ENCODE results near the gene SPOCK1. TPM values are rescaled to one million over a fixed set of nuclear protein-coding genes. Genes with fewer than 3 reads are reported as not detected.
"Not testable (repeated sequence)": the region's sequence is repeated elsewhere in the genome, so short reads cannot be mapped to it uniquely, and the experiment has no call there.

The SPOCK1 gene
- total RNA-seq, 1 donor from 2014 or later, result 43.4 TPM

DNA sequence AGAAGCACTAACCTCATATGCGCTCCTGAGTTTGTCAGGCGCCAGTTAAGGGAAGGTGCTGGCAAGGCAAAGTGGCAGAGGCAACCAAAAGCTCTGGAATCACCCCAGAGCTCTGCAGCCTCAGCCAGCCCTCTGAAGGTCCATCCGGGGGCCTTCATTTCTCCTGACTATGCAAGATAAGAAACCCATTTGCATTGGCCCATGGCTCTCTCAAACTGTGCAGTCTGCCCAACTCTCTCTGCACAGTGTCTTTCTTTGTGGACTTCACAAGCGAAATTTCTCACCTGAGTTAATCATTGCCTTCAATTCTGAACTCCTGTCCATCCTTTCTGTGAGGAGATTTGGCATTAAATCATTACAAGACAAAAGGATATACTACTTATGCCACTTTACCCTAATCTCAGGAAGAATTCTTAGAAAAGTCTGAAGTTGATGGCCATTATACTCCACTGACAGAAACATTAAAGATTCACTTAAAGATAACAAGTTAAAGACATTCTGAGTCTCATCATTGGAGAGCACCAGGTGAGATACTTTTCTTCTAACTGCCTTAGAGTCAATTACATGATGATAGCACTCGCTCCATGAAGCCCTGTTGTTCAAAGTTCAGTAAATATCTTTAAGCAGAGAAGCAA, 235.6 kb downstream of the SPOCK1 start:
- intact Hi-C loops (cut with DNase I), result no loop called here
- DNase-seq (ENCODE audit: low spot score), result no peak

DNA sequence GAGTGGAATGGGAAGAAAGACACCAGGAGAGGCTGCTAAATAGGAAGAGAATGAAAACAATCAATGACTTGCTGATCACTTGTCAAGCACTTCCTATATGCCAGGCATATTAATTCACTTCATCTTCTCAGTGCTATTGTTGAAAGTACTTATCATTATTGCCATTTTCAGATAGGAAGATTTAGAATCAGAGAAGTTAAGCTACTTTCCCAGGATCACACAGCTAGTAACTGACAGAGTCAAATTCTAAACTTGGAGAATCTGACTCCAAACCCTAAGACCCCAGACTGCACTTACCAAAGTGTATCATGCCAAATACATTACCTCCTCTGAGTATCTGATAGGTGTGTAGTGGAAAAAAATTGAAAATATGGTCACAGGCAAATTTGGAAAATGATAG, 236.3 kb downstream of the SPOCK1 start:
- DNase-seq (ENCODE audit: low spot score), result no peak
- intact Hi-C loops (cut with DNase I), result no loop called here

DNA sequence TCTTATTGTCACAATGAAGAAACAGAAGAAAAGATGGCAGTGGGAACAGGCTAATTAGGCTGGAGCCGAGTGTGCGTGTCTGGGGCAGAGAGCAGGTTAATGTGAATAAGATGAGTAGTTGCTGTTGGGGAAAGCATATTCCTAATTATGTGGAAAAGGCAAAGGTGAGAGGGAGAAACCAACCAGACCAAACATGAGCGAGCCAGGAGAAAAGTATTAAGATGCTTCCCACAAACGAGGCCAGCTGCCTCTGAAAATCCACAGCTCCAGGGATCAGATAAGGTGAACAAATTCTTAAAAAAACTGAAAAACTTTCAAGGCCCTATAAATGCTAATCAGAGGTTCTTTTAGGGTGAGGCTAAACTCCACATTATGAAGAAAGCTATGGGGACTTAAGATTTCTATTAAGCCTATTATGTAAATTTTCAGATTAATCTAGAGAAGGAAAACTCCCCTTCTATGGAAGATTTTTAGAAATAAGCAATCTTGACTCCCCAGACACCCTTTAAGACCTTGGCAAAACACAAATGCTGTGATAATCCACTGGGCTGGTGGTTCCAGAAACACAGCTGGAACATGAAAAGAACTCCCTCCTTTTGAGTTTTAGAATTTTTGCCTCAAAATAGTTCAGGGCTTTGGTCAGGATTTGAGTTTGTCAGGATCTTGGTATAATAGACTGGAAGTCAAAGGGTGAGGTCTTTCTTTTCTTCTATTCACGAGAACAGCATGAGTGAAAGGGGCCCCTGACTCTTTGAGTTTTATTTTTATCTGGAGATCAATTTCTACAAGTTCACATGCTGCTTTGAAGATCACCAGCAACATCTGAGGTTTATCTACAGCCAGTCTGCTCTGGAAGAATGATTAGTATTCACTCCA, 238.1 kb downstream of the SPOCK1 start:
- intact Hi-C loops (cut with DNase I), result no loop called here
- no peak for DNase-seq (ENCODE audit: low spot score)

DNA sequence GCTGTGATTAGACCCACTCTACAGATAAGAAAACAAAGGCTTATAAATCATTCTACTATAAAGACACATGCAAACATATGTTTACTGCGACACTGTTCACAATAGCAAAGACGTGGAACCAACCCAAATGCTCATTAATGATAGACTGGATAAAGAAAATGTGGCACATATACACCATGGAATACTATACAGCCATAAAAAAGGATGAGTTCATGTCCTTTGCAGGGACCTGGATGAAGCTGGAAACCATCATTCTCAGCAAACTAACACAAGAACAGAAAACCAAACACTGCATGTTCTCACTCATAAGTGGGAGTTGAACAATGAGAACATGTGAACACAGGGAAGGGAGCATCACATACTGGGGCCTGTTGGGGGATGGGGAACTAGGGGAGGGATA, 240.0 kb downstream of the SPOCK1 start:
- intact Hi-C loops (cut with DNase I); DNase-seq (ENCODE audit: low spot score): not testable (repeated sequence)

DNA sequence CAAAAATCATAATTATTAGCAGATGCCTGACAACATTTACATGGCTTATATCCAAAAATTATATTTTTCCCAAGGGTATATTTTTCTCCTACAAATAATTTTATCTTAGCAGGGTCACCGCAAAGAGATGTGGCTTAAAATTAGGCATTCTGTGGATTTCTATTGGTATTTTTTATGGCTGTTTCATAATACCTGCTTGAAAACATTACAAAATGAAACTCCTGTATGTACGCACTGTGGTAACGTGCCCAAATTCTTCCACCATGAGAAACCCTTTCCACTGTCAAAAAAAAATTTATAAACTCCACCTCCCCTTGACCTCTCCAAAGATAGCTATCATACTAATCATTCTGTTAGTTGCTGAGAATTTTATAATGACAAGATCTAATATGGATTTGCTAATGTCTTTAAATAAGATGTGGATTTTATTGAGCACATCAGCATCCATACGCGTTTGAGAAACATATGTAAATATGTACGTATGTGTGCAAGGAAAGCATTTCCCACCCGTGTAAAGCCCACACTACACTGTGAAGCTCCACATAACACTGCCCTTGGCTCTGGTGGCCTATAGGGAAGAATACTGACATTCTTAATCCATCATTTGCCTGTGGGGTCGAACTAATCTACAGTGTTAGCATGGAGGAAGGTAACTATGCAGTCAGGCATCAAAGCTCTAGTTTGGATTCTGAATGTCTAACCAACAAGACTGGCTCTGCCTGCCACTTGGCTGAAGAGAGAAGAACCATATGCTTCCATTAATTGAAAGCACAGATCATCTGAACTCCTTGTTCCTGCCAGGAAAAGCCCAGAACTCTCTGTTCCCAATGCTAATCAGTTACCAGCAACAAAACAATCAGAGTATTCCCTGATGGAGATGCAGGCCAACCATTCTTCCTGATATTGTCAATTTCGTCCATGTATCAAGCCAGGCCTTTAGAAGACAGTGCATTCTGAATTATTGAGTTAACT, 244.7 kb downstream of the SPOCK1 start:
- no peak for DNase-seq (ENCODE audit: low spot score)
- intact Hi-C loops (cut with DNase I), result no loop called here

DNA sequence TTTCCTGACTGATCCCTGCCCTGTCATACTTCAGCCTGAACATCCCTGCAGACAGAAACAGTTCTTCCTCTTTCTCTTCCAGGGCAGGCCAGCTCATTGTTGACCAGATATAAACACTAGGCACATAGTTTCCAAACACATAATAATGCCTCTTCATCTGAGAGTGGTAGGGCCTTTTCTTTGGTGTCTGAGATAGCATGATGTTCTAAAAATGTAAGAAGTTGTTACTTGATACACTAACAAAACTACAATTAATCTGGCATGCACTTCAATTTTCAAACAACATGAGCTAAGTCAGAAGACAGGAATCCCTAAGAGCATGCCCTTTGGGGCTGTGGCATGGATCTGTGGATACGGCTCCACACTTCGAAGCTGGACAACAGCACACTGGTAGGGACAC, 246.6 kb downstream of the SPOCK1 start:
- intact Hi-C loops (cut with DNase I), result no loop called here
- no peak for DNase-seq (ENCODE audit: low spot score)

DNA sequence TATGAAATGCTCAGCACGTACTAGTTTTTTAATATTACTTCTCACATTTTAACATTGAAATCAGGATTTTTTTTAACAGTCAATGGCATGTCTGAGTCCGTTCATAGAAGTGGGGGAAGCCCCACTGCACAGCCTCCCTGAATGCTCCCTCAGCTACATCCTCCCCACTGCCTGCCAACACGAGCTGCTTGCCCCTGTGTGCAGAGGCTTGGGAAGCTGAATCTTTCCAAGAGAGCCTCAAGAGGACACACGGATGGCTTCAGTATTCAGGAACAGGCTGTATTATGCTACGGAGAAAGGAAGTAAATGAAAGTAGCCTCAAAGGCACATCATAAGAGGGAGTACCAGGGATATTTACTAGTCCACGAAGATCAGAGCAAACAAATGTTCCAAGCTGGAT, 248.7 kb downstream of the SPOCK1 start:
- no peak for DNase-seq (ENCODE audit: low spot score)
- intact Hi-C loops (cut with DNase I), result no loop called here

DNA sequence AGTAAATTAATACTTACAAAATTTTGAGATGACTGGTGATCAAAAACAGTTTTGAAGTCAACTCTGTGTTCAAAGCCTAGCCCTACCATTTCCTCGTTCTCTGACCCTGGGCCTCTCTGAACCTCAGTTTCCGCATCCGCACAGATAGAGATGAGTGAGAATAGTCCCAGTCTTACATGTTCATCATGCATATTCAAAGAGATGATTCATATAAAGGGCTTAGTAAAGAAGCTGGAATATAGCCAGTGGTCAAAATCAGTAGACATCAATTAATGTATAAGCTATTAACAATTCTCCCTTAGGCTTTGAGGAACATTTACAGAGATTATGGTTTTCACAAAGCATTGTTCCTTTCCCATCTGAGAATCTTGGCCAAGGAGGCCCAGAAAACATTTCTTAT, 250.6 kb downstream of the SPOCK1 start:
- intact Hi-C loops (cut with DNase I), result no loop called here
- DNase-seq (ENCODE audit: low spot score), result no peak

DNA sequence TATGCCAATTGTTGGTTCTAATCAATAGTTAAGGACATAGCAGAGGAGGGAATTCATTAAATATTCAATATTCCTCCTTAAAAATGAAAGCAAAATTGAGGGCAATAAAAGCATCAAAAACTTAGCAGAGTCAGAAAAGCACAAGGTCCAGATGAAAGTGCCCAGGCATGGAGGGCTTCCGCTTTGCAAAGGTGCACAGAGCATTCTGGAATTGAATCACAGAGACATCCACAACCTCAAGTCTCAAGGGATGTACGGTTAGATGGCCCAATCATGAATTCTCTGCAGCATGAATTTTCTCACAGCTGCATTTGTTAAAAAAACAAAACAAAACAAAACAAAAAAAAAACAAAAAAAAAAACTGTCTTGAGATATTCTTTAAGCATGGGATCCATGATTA, 253.7 kb downstream of the SPOCK1 start:
- DNase-seq (ENCODE audit: low spot score), result no peak
- intact Hi-C loops (cut with DNase I), result no loop called here

DNA sequence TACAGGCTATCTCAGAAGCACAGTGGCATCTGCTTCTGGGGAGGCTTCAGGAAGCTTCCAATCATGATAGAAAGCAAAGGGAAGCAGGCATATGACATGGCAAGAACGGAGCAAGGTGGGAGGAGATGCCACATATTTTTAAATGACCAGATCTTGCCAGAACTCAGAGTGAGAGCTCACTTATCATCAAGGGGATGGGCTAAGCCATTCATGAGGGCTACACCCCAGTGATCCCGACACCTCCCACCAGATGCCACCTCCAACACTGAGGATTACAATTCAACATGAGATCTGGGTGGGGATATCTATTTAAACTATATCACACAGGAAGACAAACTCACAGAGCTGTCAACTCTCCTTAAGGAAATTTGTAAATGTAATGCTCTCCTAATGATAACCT, 258.8 kb downstream of the SPOCK1 start:
- DNase-seq (ENCODE audit: low spot score), result no peak
- intact Hi-C loops (cut with DNase I), result no loop called here

DNA sequence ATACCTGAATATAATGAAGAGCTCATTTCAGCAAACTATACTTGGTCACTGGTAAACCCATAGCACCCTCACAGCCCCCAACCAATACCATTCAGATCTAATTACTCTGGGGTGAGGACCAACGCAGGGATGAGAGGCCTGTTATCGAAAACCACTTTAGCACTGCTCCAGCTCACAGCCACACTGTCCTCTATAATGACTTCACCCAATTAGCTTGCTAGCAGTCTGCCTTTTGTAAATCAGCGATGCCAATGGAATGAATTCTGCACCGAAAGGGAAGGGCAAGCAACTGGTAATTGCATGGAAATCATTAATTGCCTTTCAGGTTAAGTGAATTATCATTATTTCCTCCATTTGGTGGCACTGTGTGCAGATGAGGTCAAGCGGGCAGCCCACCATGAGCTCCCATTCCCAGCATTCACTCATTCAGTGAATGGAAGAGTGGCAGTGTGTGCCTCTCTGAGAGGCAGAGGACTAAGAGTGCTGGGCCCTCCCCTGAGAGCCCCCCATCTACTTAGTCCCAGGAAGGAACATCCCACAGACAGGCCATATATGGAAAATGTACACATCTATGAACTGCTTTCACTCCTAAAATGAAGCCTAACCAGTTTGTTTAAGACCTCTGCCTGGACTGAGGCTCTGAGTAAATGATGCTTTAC, 262.1 kb downstream of the SPOCK1 start:
- intact Hi-C loops (cut with DNase I), result no loop called here
- DNase-seq (ENCODE audit: low spot score), result no peak

DNA sequence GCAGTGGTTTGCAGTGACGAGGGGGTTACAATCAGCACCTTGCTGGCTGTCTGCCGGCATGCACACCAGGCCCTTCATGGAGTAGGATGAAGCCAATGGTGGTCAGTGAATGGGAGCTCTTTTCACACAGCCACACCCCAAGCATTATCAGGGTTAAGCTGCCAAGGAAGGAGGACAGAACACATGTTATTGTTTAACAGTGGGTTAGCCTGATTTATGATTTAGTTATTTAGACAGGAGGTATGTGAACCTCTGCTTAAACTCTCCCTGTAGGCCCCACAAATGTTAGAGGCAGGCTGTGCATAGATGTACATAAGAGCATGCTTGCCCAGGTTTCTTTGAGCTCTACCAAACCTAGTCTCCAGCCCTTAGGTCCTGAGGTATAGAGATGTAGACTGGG, 262.9 kb downstream of the SPOCK1 start:
- intact Hi-C loops (cut with DNase I), result no loop called here
- DNase-seq (ENCODE audit: low spot score), result no peak

DNA sequence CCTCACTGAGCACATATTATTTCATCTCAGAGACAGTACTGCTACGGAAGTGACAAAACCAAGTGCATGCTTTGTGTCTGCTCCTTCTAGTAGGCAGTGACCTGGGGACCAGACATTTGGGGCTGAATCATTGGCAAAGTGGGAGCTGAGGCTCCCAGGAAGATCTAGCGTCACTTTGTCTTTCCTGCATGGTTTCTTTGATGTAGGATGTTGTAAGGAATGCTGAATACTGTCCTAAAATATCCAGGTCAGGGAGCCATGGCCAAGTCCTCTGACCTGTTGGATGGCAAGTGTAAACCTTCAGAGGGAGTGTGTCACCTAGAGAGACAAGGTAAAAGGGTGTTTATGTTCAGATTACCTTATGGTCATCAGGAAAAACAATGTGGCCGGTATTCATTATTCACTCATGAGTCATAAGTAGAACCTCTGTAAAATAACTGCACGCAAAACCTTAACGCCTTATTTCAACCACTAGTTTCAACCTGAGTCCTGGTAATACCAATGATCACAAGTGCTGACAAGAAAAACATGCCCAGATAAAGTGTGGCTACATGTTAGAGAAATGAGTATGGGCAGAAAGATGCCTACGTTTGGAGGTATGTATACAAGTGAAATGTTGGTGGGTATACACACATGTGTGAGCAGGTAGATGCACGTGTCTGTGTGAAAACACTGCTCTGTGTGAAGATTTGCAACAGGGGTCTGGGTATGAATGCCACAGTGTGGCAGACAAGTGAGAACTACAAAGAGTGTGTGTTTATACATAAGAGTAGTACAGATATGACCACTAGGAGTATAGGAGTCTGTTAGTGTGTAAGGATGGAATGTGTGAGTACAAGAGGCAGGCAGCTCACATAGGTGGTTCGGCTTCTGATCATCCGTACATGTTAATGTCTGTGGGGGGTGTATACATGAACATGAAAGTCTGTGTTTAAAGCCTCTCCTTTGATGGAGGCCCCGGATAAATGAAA, 263.9 kb downstream of the SPOCK1 start:
- intact Hi-C loops (cut with DNase I), result no loop called here
- no peak for DNase-seq (ENCODE audit: low spot score)

DNA sequence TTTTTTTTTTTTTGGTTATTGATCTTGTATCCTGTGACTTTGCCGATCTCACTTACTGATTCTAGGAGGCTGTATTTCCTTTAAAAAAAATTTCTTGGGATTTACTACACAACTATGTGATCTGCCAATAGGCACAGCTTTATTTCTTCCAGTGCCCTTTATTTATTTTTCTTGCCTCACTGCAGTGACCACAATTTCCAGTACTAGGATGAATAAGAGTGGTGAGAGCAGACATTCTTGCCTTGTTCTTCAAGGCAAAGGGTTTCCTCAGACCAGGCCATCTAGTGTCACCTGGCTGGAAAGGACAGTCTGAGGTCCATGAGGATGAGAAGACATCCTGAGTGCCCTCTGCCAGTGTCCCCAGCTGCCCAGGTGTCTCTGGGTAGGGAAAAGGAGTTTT, 265.4 kb downstream of the SPOCK1 start:
- DNase-seq (ENCODE audit: low spot score), result no peak
- intact Hi-C loops (cut with DNase I), result no loop called here

DNA sequence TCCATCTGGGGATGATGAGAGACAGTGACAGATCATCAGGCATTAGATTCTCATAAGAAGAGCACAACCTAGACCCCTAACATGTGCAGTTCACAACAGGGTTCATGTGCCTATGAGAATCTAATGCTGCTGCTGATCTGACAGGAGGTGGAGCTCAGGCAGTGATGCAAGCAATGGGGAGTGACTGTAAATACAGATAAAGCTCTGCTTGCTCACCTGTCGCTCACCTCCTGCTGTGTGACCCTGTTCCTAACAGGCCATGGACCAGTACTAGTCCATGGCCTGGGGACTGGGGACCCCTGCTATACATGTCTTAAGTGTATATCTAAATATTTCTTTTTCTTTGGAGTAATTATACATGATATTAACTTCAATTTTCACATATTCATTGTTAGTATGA, 265.8 kb downstream of the SPOCK1 start:
- intact Hi-C loops (cut with DNase I); DNase-seq (ENCODE audit: low spot score): not testable (repeated sequence)

DNA sequence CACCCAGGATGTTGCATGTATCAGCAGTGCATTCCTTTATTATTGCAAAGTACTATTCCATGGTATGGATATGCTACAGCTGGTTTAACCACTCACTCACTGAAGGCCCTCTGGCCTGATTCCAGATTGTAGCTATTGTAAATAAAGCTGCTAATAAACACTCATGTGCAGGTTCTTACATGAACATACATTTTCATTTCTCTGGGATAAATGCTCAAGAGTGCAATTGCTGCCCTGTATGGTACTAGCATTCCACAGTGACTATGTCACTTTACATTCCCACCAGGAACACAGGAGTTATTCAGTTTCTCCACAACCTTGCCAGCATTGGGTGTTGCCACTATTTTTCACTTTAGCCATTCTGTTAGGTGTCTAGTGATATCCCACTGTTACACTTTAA, 267.6 kb downstream of the SPOCK1 start:
- DNase-seq (ENCODE audit: low spot score), result no peak
- intact Hi-C loops (cut with DNase I), result no loop called here

DNA sequence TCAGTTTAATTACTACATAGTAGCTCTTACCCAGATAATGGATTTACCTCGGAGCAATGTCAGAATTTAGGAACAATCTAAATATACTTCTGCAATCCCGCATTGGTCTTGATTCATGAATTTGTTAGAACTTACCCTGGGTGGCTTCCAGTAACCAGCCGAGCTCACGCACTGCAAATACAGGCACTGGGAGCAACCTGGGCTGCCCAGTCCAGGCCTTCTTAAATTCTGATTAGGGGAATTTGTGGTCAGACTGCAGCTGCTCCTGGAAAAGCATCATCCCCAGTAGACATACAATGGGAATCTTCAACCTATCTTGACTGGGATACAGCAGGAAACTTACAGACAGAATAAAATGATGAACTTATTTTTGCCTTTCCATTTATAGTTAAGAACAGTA, 270.3 kb downstream of the SPOCK1 start:
- DNase-seq (ENCODE audit: low spot score), result no peak
- intact Hi-C loops (cut with DNase I), result no loop called here

DNA sequence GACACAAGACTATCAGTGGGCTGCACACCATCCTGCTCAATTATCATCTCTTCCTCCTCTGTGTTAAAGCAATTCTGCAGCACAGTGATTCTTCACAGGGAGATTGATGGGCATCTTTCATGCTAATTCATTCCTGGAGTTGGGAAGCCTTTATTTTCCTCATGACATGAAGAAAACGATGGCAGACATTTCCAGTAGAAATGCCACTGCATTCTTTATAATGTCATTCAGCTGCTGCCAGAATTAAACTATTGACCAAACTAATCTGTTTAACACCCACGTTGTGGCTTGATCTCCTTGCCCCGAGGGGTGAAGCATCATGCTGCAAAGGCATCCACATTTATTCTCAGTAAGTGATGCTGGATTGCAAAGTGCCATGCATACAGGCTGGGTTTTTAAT, 273.0 kb downstream of the SPOCK1 start:
- intact Hi-C loops (cut with DNase I), result no loop called here

More for the DNA sequence above, 273.0 kb downstream of the SPOCK1 start:
- DNase-seq (ENCODE audit: low spot score), result no peak
